Prostate gland (tissue), 2 donors: ENCODE measurements around the gene FNDC3B. TPM values are rescaled to one million over a fixed set of nuclear protein-coding genes. Genes with fewer than 3 reads are reported as not detected.

Experiments
- DNase-seq: peaks from one replicate; pipeline ENCODE4 v3.0.0-alpha.2; 2019; ENCODE audit warnings: low spot score
- H3K27ac ChIP-seq, 2 donors: fragments of 200-600 bp; sonication (generic); 2 replicates each; pipeline ENCODE4 v1.5.1; 2017 to 2019
- H3K27me3 ChIP-seq: fragments of 200-600 bp; sonication (generic); replicated peaks from 2 replicates; pipeline ENCODE4 v1.5.1; 2019; ENCODE audit not compliant: insufficient read depth
- H3K36me3 ChIP-seq, 2 donors: fragments of 200-600 bp; sonication (generic); 1 replicate in 1 of 2; 2 replicates in 1 of 2; pipeline versions ENCODE4 v1.5.1 to v1.8.1; 2017 to 2019
- H3K4me1 ChIP-seq: fragments of 200-600 bp; sonication (generic); replicated peaks from 2 replicates; pipeline ENCODE4 v1.5.1; 2019
- H3K4me3 ChIP-seq, 2 donors: fragments of 200-600 bp; sonication (generic); 2 replicates each; pipeline ENCODE4 v1.5.1; 2017 to 2019
- H3K9me3 ChIP-seq: fragments of 200-600 bp; sonication (generic); 2 replicates; pipeline ENCODE4 v1.5.1; 2017
- CTCF ChIP-seq, 4 experiments: fragments of 200-600 bp in 2 of 4; fragments of 450-650 bp in 2 of 4; sonication (generic) in 2 of 4; IDR thresholded peaks; 1 replicate in 3 of 4; 2 replicates in 1 of 4; pipeline ENCODE4 v1.5.1; 2016 to 2019; ENCODE audit warnings: antibody characterized with exemption in 4 of 4, mild to moderate bottlenecking in 2 of 4, moderate library complexity in 2 of 4
- POLR2A ChIP-seq: fragments of 450-650 bp; IDR thresholded peaks from one replicate; pipeline ENCODE4 v1.6.1; 2016; ENCODE audit warnings: antibody characterized with exemption, mild to moderate bottlenecking
- POLR2AphosphoS5 ChIP-seq: sonication (generic); formaldehyde crosslinking; IDR thresholded peaks from one replicate; pipeline ENCODE4 v1.6.1; 2017; ENCODE audit warnings: antibody characterized with exemption
- WGBS: methylation state at CpG from one replicate; pipeline ENCODE4 v1.1.5; 2018; 5-methylcytosine and 5-hydroxymethylcytosine counted together
- intact Hi-C: fragments of 100-400 bp; cut with DNase I; formaldehyde crosslinking; loops from one replicate; pipeline ENCODE4 v1.14.2; 2022
- total RNA-seq, 2 donors: library from RNA; depleted of rRNA; stranded (reverse); fragments of >200 nt; gene quantifications; one replicate each; pipeline ENCODE4 v1.1.0, GENCODE V29; 2016

The FNDC3B gene
- total RNA-seq, 2 donors from 2014 or later = 35.9 to 62.4 TPM

- Histone ChIP-seq H3K27ac (no peak overlapping the region), H3K36me3 (no peaks in the 10 kb centered on the region), H3K27me3 (no peaks in the 10 kb centered on the region), H3K4me1 (peaks cover 7% of the 10 kb centered on the region), H3K4me3 (no peak overlapping the region), H3K9me3 (no peaks in the 10 kb centered on the region)
- DNase-seq = no peak
- intact Hi-C loops = loop anchor here (5.0 kb wide), 1 partner anchor 119 kb away; no protein-coding TSS in a partner anchor
- 92% methylated on average over 2 of the region's 2 CpGs for WGBS
- TF ChIP-seq POLR2AphosphoS5 (no peak), POLR2A (no peak), CTCF (IDR thresholded peaks at IDR 0.05) (no peak)
These were observed 103.6 kb downstream of the FNDC3B start for GRCh38 chr3:172142864-172143451.

GRCh38 chr3:172143739-172144497 is 104.5 kb downstream of the FNDC3B start:
- H3K9me3 ChIP-seq = no peaks in the 10 kb centered on the region
- no peak for DNase-seq
- no peak for TF ChIP-seq CTCF (IDR thresholded peaks at IDR 0.05)
- TF ChIP-seq POLR2A = no peak
- TF ChIP-seq POLR2AphosphoS5 = no peak
- intact Hi-C loops = loop anchor here (5.0 kb wide), 1 partner anchor 118 kb away; no protein-coding TSS in a partner anchor
- WGBS = 92% methylated on average over 14 of the region's 14 CpGs
- no peaks in the 10 kb centered on the region for H3K36me3 ChIP-seq
- H3K4me1 ChIP-seq = peaks cover 2% of the 10 kb centered on the region
- no peaks in the 10 kb centered on the region for H3K27me3 ChIP-seq
- H3K27ac ChIP-seq = no peak overlapping the region
- no peak overlapping the region for H3K4me3 ChIP-seq

GRCh38 chr3:172144601-172145000 is 105.2 kb downstream of the FNDC3B start:
- Histone ChIP-seq H3K4me1 (no peaks in the 10 kb centered on the region), H3K27ac (no peak overlapping the region)
- intact Hi-C loops = loop anchor here (5.0 kb wide), 1 partner anchor 118 kb away; no protein-coding TSS in a partner anchor

GRCh38 chr3:172145031-172145686 is 105.8 kb downstream of the FNDC3B start:
- H3K27me3 ChIP-seq = no peaks in the 10 kb centered on the region
- no peaks in the 10 kb centered on the region for H3K36me3 ChIP-seq
- H3K4me3 ChIP-seq = no peak overlapping the region
- intact Hi-C loops = no loop called here
- H3K27ac ChIP-seq = no peak overlapping the region
- no peaks in the 10 kb centered on the region for H3K4me1 ChIP-seq
- WGBS = 75% methylated on average over 7 of the region's 7 CpGs
- TF ChIP-seq POLR2AphosphoS5 (no peak), CTCF (IDR thresholded peaks at IDR 0.05) (no peak), POLR2A (no peak)
- no peaks in the 10 kb centered on the region for H3K9me3 ChIP-seq
- DNase-seq = no peak

More at GRCh38 chr3:172144601-172145000, 105.2 kb downstream of the FNDC3B start:
- Histone ChIP-seq H3K9me3 (no peaks in the 10 kb centered on the region), H3K4me3 (no peak overlapping the region), H3K36me3 (no peaks in the 10 kb centered on the region), H3K27me3 (no peaks in the 10 kb centered on the region)
- WGBS = 85% methylated on average over 1 of the region's 1 CpG
- no peak for DNase-seq
- TF ChIP-seq POLR2A (no peak), POLR2AphosphoS5 (no peak), CTCF (IDR thresholded peaks at IDR 0.05) (no peak)
